WTC11 (cell line): ENCODE data around the gene ANO2. TPM values are rescaled to one million over a fixed set of nuclear protein-coding genes. Genes with fewer than 3 reads are reported as not detected.
"Not testable (repeated sequence)": the region's sequence is repeated elsewhere in the genome, so short reads cannot be mapped to it uniquely, and the experiment has no call there.

Source experiments
- ATAC-seq: fragments of 200-7000 bp; cut with Tn5 transposase; 2 replicates; pipeline ENCODE4 v1.10.0; 2021; ENCODE audit warnings: mild to moderate bottlenecking, moderate library complexity
- CTCF ChIA-PET: fragments of 300-600 bp; sonication (Branson Sonifier 250); formaldehyde crosslinking; loops from one replicate; lab custom pipeline; 2021; ENCODE audit warnings: antibody characterized with exemption; lab: Charles Lee
- POLR2A ChIA-PET: fragments of 350-600 bp; sonication (Branson Sonifier 250); formaldehyde crosslinking; loops from one replicate; lab custom pipeline; 2021; ENCODE audit warnings: antibody characterized with exemption; lab: Charles Lee
- DNase-seq: peaks from one replicate; pipeline ENCODE4 v3.0.0; 2021; ENCODE audit warnings: low spot score
- H3K27ac Mint-ChIP-seq: 2 replicates; pipeline ENCODE4 v1.8.0; 2021; ENCODE audit warnings: mixed read lengths
- H3K27me3 Mint-ChIP-seq: 2 replicates; pipeline ENCODE4 v1.8.0; 2021; ENCODE audit warnings: low read depth, mild to moderate bottlenecking, moderate library complexity, mixed read lengths
- H3K36me3 Mint-ChIP-seq: 2 replicates; pipeline ENCODE4 v1.8.0; 2021; ENCODE audit warnings: mixed read lengths
- H3K4me1 Mint-ChIP-seq: 2 replicates; pipeline ENCODE4 v1.8.0; 2022; ENCODE audit warnings: mixed read lengths
- H3K4me3 Mint-ChIP-seq: 2 replicates; pipeline ENCODE4 v1.8.0; 2021; ENCODE audit warnings: mild to moderate bottlenecking, moderate library complexity, mixed read lengths
- H3K9me3 Mint-ChIP-seq: 2 replicates; pipeline ENCODE4 v1.8.0; 2021; ENCODE audit warnings: mixed read lengths
- ETV6 ChIP-seq: sonication (generic); formaldehyde crosslinking; IDR thresholded peaks from 2 replicates; pipeline ENCODE4 v1.8.1; 2022; ENCODE audit warnings: mild to moderate bottlenecking, missing genetic modification reagents
- GTF2I ChIP-seq: fragments of 250-450 bp; sonication (Bioruptor Pico); conservative IDR thresholded peaks from 2 replicates; pipeline ENCODE4 v1.4.0; 2021; ENCODE audit warnings: mild to moderate bottlenecking
- JAZF1 ChIP-seq: fragments of 250-450 bp; sonication (Bioruptor Pico); IDR thresholded peaks from 2 replicates; pipeline ENCODE4 v1.9.0; 2021; ENCODE audit warnings: moderate library complexity, mild to moderate bottlenecking, inconsistent platforms
- JUN ChIP-seq: sonication (generic); formaldehyde crosslinking; IDR thresholded peaks from 2 replicates; pipeline ENCODE4 v1.8.0; 2023; ENCODE audit warnings: mild to moderate bottlenecking, missing genetic modification reagents
- NR1H2 ChIP-seq: sonication (generic); formaldehyde crosslinking; IDR thresholded peaks from 2 replicates; pipeline ENCODE4 v1.9.0; 2021; ENCODE audit warnings: mild to moderate bottlenecking, moderate library complexity, missing genetic modification reagents
- SOX15 ChIP-seq: fragments of 250-450 bp; sonication (Bioruptor Pico); IDR thresholded peaks from 2 replicates; pipeline ENCODE4 v1.9.0; 2021; ENCODE audit warnings: mild to moderate bottlenecking
- TCF7 ChIP-seq: sonication (generic); formaldehyde crosslinking; IDR thresholded peaks from 2 replicates; pipeline ENCODE4 v1.8.0; 2022; ENCODE audit warnings: mild to moderate bottlenecking, low read depth, missing genetic modification reagents, moderate library complexity
- total RNA-seq: library from RNA; stranded (reverse); gene quantifications from 3 replicates; pipeline ENCODE4 v1.2.3, GENCODE V29; 2021
- TF ChIP-seq, protein P1 (sequence below): sonication (generic); formaldehyde crosslinking; IDR thresholded peaks from 2 replicates; pipeline ENCODE4 v1.8.1; 2022; ENCODE audit warnings: missing genetic modification reagents, borderline replicate concordance
- TF ChIP-seq, protein P2 (sequence below): sonication (generic); formaldehyde crosslinking; IDR thresholded peaks from 2 replicates; pipeline ENCODE4 v1.8.1; 2023; ENCODE audit warnings: mild to moderate bottlenecking, missing genetic modification reagents
- TF ChIP-seq, protein P3 (sequence below): sonication (generic); formaldehyde crosslinking; IDR thresholded peaks from 2 replicates; pipeline ENCODE4 v1.8.1; 2022; ENCODE audit warnings: mild to moderate bottlenecking, missing genetic modification reagents, moderate library complexity, borderline replicate concordance
- TF ChIP-seq, protein P4 (sequence below): sonication (generic); formaldehyde crosslinking; IDR thresholded peaks from 2 replicates; pipeline ENCODE4 v1.8.0; 2022; ENCODE audit warnings: missing genetic modification reagents
- TF ChIP-seq, protein P5 (sequence below): fragments of 250-450 bp; sonication (Bioruptor Pico); IDR thresholded peaks from 2 replicates; pipeline ENCODE4 v1.9.0; 2021; ENCODE audit warnings: mild to moderate bottlenecking
- TF ChIP-seq, protein P6 (sequence below): sonication (generic); formaldehyde crosslinking; IDR thresholded peaks from 2 replicates; pipeline ENCODE4 v1.8.0; 2023; ENCODE audit warnings: mild to moderate bottlenecking, missing genetic modification reagents

Gene ANO2
- total RNA-seq, 1 experiment from 2014 or later: 2.8 TPM

DNA sequence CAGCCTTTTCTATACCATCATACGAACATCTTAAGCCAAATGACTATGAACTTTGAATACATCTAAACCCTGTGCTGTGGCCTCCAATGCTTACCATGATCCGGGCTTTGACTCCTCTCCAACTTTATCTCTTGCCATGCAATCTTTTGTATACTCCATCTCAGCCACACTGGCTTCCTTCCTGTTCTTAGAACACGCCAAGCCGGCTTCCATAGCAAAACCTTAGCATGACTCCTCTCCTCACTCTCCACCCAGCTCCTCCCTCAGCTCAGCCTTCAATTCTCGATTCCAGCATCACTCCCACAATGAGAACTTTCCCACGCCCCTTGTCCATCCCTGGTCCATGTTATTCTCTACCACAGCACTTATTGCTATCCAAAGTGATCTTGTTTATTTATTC is 284.8 kb downstream of the ANO2 start (continued):
- TF ChIP-seq ETV6 (CRISPR knock-in tag): no peak

DNA sequence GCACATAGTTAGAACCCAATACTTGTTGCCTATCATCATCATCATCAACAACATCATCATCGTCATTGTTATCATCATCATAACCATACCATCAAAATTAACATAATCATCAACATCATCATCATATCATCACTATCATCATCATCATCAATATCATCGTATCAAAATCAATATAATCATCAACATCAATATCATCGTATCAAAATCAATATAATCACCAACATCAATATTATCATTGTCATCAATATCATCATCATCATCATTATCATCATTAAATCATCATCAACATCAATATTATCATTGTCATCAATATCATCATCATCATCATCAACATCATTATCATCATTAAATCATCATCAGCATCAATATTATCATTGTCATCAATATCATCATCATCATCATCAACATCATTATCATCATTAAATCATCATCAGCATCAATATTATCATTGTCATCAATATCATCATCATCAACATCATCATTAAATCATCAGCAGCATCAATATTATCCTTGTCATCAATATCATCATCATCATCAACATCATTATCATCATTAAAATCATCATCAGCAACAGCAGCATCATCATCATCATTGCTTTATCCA is 286.6 kb downstream of the ANO2 start:
- POLR2A ChIA-PET, H3K27ac Mint-ChIP-seq, H3K4me1 Mint-ChIP-seq, H3K27me3 Mint-ChIP-seq, H3K4me3 Mint-ChIP-seq, H3K9me3 Mint-ChIP-seq, DNase-seq, ATAC-seq, H3K36me3 Mint-ChIP-seq: not testable (repeated sequence)
- CTCF ChIA-PET: interaction anchor here (1.5 kb wide), 1 partner anchor 9 kb away, joined by 3 read pairs; no protein-coding TSS in a partner anchor

DNA sequence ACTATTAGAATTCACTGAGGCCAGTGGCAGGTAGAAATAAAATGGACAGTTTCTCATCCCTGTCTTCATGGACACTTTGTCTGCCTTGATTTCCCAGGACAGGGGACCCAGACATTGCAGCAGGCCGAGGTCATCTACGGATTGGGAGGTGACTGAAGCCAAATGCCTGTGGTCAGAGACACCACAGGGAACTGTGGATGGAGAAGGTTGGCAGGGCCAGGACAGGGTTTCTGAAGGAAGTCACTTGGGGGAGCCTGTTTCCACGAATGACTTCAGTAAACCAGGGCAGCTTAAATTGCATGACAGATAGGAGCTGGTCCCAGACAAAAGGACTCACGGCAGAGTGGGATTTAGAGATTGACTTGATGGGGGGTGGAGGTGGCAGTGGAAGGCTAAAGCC is 288.2 kb downstream of the ANO2 start:
- H3K27ac Mint-ChIP-seq: no peak overlapping the region
- TF ChIP-seq, protein P1, sequence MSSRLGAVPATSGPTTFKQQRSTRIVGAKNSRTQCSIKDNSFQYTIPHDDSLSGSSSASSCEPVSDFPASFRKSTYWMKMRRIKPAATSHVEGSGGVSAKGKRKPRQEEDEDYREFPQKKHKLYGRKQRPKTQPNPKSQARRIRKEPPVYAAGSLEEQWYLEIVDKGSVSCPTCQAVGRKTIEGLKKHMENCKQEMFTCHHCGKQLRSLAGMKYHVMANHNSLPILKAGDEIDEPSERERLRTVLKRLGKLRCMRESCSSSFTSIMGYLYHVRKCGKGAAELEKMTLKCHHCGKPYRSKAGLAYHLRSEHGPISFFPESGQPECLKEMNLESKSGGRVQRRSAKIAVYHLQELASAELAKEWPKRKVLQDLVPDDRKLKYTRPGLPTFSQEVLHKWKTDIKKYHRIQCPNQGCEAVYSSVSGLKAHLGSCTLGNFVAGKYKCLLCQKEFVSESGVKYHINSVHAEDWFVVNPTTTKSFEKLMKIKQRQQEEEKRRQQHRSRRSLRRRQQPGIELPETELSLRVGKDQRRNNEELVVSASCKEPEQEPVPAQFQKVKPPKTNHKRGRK (CRISPR knock-in tag): no peak
- no peak for TF ChIP-seq ETV6 (CRISPR knock-in tag)
- no peak for TF ChIP-seq JAZF1 (CRISPR knock-in tag)
- no peak for TF ChIP-seq NR1H2 (CRISPR knock-in tag)
- TF ChIP-seq, protein P2, sequence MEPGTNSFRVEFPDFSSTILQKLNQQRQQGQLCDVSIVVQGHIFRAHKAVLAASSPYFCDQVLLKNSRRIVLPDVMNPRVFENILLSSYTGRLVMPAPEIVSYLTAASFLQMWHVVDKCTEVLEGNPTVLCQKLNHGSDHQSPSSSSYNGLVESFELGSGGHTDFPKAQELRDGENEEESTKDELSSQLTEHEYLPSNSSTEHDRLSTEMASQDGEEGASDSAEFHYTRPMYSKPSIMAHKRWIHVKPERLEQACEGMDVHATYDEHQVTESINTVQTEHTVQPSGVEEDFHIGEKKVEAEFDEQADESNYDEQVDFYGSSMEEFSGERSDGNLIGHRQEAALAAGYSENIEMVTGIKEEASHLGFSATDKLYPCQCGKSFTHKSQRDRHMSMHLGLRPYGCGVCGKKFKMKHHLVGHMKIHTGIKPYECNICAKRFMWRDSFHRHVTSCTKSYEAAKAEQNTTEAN (CRISPR knock-in tag): no peak
- no peak for TF ChIP-seq SOX15 (CRISPR knock-in tag)
- DNase-seq: no peak
- no peak for ATAC-seq
- H3K9me3 Mint-ChIP-seq: peaks cover 1% of the 10 kb centered on the region
- H3K4me3 Mint-ChIP-seq: no peak overlapping the region
- POLR2A ChIA-PET: no interaction called here
- H3K36me3 Mint-ChIP-seq: no peaks in the 10 kb centered on the region
- CTCF ChIA-PET: interaction anchor here (1.4 kb wide), 1 partner anchor 228 kb away, joined by 3 read pairs; no protein-coding TSS in a partner anchor
- no peaks in the 10 kb centered on the region for H3K4me1 Mint-ChIP-seq
- H3K27me3 Mint-ChIP-seq: no peaks in the 10 kb centered on the region

DNA sequence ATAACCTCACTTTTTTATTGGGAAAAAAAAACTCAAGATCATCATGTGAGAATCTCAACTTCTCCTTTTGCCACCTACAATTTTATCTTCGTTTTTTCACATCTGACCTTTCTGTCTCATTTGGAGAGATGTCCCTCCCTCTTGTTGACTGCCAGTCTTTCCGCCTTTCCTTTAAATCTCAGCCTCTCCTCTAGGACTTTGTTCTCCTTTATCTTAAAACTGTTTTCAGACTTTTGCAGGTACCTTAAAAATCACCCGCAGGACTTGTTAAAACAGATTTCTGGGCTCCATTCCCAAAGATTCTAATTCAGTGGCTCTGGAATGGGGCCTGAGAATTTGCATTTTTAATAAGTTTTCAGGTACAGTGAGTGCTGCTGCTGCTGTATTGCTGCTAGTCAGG is 289.9 kb downstream of the ANO2 start:
- Mint-ChIP-seq H3K27ac (no peak overlapping the region), H3K9me3 (peaks cover 6% of the 10 kb centered on the region), H3K27me3 (no peaks in the 10 kb centered on the region), H3K4me1 (no peaks in the 10 kb centered on the region), H3K4me3 (no peak overlapping the region), H3K36me3 (no peaks in the 10 kb centered on the region)
- POLR2A ChIA-PET: no interaction called here
- ATAC-seq (no peak), DNase-seq (no peak)
- CTCF ChIA-PET: no interaction called here
- TF ChIP-seq, protein P3, sequence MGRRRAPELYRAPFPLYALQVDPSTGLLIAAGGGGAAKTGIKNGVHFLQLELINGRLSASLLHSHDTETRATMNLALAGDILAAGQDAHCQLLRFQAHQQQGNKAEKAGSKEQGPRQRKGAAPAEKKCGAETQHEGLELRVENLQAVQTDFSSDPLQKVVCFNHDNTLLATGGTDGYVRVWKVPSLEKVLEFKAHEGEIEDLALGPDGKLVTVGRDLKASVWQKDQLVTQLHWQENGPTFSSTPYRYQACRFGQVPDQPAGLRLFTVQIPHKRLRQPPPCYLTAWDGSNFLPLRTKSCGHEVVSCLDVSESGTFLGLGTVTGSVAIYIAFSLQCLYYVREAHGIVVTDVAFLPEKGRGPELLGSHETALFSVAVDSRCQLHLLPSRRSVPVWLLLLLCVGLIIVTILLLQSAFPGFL (CRISPR knock-in tag): no peak
- TF ChIP-seq, protein P4, sequence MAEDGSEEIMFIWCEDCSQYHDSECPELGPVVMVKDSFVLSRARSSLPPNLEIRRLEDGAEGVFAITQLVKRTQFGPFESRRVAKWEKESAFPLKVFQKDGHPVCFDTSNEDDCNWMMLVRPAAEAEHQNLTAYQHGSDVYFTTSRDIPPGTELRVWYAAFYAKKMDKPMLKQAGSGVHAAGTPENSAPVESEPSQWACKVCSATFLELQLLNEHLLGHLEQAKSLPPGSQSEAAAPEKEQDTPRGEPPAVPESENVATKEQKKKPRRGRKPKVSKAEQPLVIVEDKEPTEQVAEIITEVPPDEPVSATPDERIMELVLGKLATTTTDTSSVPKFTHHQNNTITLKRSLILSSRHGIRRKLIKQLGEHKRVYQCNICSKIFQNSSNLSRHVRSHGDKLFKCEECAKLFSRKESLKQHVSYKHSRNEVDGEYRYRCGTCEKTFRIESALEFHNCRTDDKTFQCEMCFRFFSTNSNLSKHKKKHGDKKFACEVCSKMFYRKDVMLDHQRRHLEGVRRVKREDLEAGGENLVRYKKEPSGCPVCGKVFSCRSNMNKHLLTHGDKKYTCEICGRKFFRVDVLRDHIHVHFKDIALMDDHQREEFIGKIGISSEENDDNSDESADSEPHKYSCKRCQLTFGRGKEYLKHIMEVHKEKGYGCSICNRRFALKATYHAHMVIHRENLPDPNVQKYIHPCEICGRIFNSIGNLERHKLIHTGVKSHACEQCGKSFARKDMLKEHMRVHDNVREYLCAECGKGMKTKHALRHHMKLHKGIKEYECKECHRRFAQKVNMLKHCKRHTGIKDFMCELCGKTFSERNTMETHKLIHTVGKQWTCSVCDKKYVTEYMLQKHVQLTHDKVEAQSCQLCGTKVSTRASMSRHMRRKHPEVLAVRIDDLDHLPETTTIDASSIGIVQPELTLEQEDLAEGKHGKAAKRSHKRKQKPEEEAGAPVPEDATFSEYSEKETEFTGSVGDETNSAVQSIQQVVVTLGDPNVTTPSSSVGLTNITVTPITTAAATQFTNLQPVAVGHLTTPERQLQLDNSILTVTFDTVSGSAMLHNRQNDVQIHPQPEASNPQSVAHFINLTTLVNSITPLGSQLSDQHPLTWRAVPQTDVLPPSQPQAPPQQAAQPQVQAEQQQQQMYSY: no peak
- TF ChIP-seq, protein P5, sequence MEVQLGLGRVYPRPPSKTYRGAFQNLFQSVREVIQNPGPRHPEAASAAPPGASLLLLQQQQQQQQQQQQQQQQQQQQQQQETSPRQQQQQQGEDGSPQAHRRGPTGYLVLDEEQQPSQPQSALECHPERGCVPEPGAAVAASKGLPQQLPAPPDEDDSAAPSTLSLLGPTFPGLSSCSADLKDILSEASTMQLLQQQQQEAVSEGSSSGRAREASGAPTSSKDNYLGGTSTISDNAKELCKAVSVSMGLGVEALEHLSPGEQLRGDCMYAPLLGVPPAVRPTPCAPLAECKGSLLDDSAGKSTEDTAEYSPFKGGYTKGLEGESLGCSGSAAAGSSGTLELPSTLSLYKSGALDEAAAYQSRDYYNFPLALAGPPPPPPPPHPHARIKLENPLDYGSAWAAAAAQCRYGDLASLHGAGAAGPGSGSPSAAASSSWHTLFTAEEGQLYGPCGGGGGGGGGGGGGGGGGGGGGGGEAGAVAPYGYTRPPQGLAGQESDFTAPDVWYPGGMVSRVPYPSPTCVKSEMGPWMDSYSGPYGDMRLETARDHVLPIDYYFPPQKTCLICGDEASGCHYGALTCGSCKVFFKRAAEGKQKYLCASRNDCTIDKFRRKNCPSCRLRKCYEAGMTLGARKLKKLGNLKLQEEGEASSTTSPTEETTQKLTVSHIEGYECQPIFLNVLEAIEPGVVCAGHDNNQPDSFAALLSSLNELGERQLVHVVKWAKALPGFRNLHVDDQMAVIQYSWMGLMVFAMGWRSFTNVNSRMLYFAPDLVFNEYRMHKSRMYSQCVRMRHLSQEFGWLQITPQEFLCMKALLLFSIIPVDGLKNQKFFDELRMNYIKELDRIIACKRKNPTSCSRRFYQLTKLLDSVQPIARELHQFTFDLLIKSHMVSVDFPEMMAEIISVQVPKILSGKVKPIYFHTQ: no peak
- no peak for TF ChIP-seq JUN (CRISPR knock-in tag)
- TF ChIP-seq, protein P6, sequence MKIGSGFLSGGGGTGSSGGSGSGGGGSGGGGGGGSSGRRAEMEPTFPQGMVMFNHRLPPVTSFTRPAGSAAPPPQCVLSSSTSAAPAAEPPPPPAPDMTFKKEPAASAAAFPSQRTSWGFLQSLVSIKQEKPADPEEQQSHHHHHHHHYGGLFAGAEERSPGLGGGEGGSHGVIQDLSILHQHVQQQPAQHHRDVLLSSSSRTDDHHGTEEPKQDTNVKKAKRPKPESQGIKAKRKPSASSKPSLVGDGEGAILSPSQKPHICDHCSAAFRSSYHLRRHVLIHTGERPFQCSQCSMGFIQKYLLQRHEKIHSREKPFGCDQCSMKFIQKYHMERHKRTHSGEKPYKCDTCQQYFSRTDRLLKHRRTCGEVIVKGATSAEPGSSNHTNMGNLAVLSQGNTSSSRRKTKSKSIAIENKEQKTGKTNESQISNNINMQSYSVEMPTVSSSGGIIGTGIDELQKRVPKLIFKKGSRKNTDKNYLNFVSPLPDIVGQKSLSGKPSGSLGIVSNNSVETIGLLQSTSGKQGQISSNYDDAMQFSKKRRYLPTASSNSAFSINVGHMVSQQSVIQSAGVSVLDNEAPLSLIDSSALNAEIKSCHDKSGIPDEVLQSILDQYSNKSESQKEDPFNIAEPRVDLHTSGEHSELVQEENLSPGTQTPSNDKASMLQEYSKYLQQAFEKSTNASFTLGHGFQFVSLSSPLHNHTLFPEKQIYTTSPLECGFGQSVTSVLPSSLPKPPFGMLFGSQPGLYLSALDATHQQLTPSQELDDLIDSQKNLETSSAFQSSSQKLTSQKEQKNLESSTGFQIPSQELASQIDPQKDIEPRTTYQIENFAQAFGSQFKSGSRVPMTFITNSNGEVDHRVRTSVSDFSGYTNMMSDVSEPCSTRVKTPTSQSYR: no peak
- no peak for TF ChIP-seq TCF7 (CRISPR knock-in tag)
- TF ChIP-seq GTF2I (CRISPR knock-in tag): no peak
